HepG2 (cell line): ENCODE measurements around the gene STAP2. TPM values are rescaled to one million over a fixed set of nuclear protein-coding genes. Genes with fewer than 3 reads are reported as not detected.

Source experiments
- CTCF ChIP-seq: sonication (generic); formaldehyde crosslinking; IDR thresholded peaks from 2 replicates; pipeline ENCODE4 v1.5.0; 2020; ENCODE audit warnings: mild to moderate bottlenecking, missing genetic modification reagents, moderate library complexity
- HES4 ChIP-seq: sonication (generic); formaldehyde crosslinking; IDR thresholded peaks from 2 replicates; pipeline ENCODE4 v1.9.0; 2021; ENCODE audit warnings: mild to moderate bottlenecking, missing genetic modification reagents, borderline replicate concordance
- HINFP ChIP-seq: sonication (generic); formaldehyde crosslinking; IDR thresholded peaks from 2 replicates; pipeline ENCODE4 v1.4.0; 2020; ENCODE audit warnings: low read depth, mild to moderate bottlenecking, missing genetic modification reagents
- JUN ChIP-seq: sonication (generic); formaldehyde crosslinking; IDR thresholded peaks from 2 replicates; pipeline ENCODE4 v1.4.0; 2020; ENCODE audit warnings: mild to moderate bottlenecking, missing genetic modification reagents
- NFKB2 ChIP-seq: sonication (generic); formaldehyde crosslinking; IDR thresholded peaks from 2 replicates; pipeline ENCODE4 v1.4.0; 2020; ENCODE audit warnings: missing genetic modification reagents, borderline replicate concordance
- PCBP1 ChIP-seq: fragments of 200-400 bp; formaldehyde crosslinking; IDR thresholded peaks from 2 replicates; pipeline ENCODE4 v1.6.1; 2017; ENCODE audit warnings: mild to moderate bottlenecking, low read depth, low read length, borderline replicate concordance
- SMARCE1 ChIP-seq: fragments of 450-650 bp; IDR thresholded peaks from 2 replicates; pipeline ENCODE4 v1.6.1; 2017; ENCODE audit warnings: borderline replicate concordance
- STAT5B ChIP-seq: sonication (generic); formaldehyde crosslinking; IDR thresholded peaks from 2 replicates; pipeline ENCODE4 v1.4.0; 2020; ENCODE audit warnings: missing genetic modification reagents
- TERF1 ChIP-seq: sonication (generic); formaldehyde crosslinking; IDR thresholded peaks from 2 replicates; pipeline ENCODE4 v1.8.0; 2022; ENCODE audit warnings: mild to moderate bottlenecking, missing genetic modification reagents, moderate library complexity
- U2AF1 ChIP-seq: fragments of 200-400 bp; formaldehyde crosslinking; optimal IDR thresholded peaks from 2 replicates; pipeline ENCODE3; 2017; ENCODE audit warnings: mild to moderate bottlenecking, low read depth, low read length
- ZNF12 ChIP-seq: sonication (generic); formaldehyde crosslinking; IDR thresholded peaks from 2 replicates; pipeline ENCODE4 v1.5.0; 2020; ENCODE audit warnings: missing genetic modification reagents
- ZNF280D ChIP-seq: sonication (generic); formaldehyde crosslinking; IDR thresholded peaks from 2 replicates; pipeline ENCODE4 v1.5.1; 2020; ENCODE audit warnings: mild to moderate bottlenecking, missing genetic modification reagents
- ZNF337 ChIP-seq: sonication (generic); formaldehyde crosslinking; IDR thresholded peaks from 2 replicates; pipeline ENCODE4 v1.5.1; 2020; ENCODE audit warnings: missing genetic modification reagents, low read depth, mild to moderate bottlenecking, borderline replicate concordance
- ZNF441 ChIP-seq: sonication (generic); formaldehyde crosslinking; IDR thresholded peaks from 2 replicates; pipeline ENCODE4 v1.7.0; 2021; ENCODE audit warnings: missing genetic modification reagents, borderline replicate concordance
- ZNF468 ChIP-seq: sonication (generic); formaldehyde crosslinking; IDR thresholded peaks from 2 replicates; pipeline ENCODE4 v1.8.0; 2022; ENCODE audit warnings: mild to moderate bottlenecking, moderate library complexity, missing genetic modification reagents
- ZNF512B ChIP-seq: sonication (generic); formaldehyde crosslinking; IDR thresholded peaks from 2 replicates; pipeline ENCODE4 v1.5.1; 2020; ENCODE audit warnings: missing genetic modification reagents, mild to moderate bottlenecking, borderline replicate concordance
- ZNF674 ChIP-seq: sonication (generic); formaldehyde crosslinking; IDR thresholded peaks from 2 replicates; pipeline ENCODE4 v1.5.0; 2020; ENCODE audit warnings: low read depth, mild to moderate bottlenecking, missing genetic modification reagents
- ZSCAN31 ChIP-seq: sonication (generic); formaldehyde crosslinking; IDR thresholded peaks from 2 replicates; pipeline ENCODE4 v1.5.0; 2020; ENCODE audit warnings: low read depth, mild to moderate bottlenecking, missing genetic modification reagents
- polyA plus RNA-seq, 8 experiments: library from polyadenylated mRNA; depleted of rRNA in 3 of 8; stranded (reverse) in 7 of 8; unstranded in 1 of 8; fragments of >200 nt; fragmentation: Illumina TruSeq in 4 of 8; extraction: Trizol in 4 of 8; gene quantifications; 2 replicates each; pipeline versions ENCODE4 v1.2.1 to v1.2.3, GENCODE V29; 2011 to 2016; ENCODE audit warnings: low read depth in 4 of 8, missing spikeins in 1 of 8, mixed read lengths in 1 of 8; ENCODE audit not compliant: insufficient read depth in 1 of 8
- total RNA-seq, 5 experiments: library from RNA; depleted of rRNA; stranded (reverse); fragments of >200 nt; fragmentation: Illumina TruSeq; extraction: Trizol; gene quantifications; 2 replicates each; pipeline ENCODE4 v1.2.3, GENCODE V29; 2016; ENCODE audit warnings: low read depth in 1 of 5

The STAP2 gene
- total and polyA plus RNA-seq, 2 of the 13 experiments (the other 11 are each of a cell fraction or from before 2014, with no cell fraction given) = 39.0 to 43.7 TPM

- TF ChIP-seq ZNF512B = no peak
- TF ChIP-seq U2AF1 = no peak
- TF ChIP-seq SMARCE1 = no peak
- 0 out of 2 replicates have a peak, but pooled peaks have one; percentile 72 for TF ChIP-seq NFKB2
- TF ChIP-seq ZNF674 (CRISPR knock-in tag) = no peak
- peak; percentile 41 for TF ChIP-seq CTCF (CRISPR knock-in tag)
- peak; percentile 38; the same call in 1 of the 2 replicates for TF ChIP-seq ZNF441 (CRISPR knock-in tag)
- peak; percentile 84 for TF ChIP-seq HINFP (CRISPR knock-in tag)
- TF ChIP-seq ZNF280D = no peak
- 0 out of 2 replicates have a peak, but pooled peaks have one; percentile 38 for TF ChIP-seq ZSCAN31
- TF ChIP-seq ZNF337 (CRISPR knock-in tag) = peak; percentile 48; the same call in 1 of the 2 replicates
- no peak for TF ChIP-seq PCBP1
- TF ChIP-seq ZNF468 (CRISPR knock-in tag) = 0 out of 2 replicates have a peak, but pooled peaks have one; percentile 79
- no peak for TF ChIP-seq ZNF12
- TF ChIP-seq JUN (CRISPR knock-in tag) = peak; percentile 90
- TF ChIP-seq STAT5B (CRISPR knock-in tag) = no peak
- no peak for TF ChIP-seq HES4 (CRISPR knock-in tag)
- no peak for TF ChIP-seq TERF1 (CRISPR knock-in tag)
Measured at GRCh38 chr19:4374498-4375163, 36.0 kb upstream of the STAP2 start (continued).
